Osteoblast (primary cell): Measurements from ENCODE around the gene CCDC192. TPM values are rescaled to one million over a fixed set of nuclear protein-coding genes. Genes with fewer than 3 reads are reported as not detected.

ENCODE experiments used
- DNase-seq: peaks from one replicate; pipeline ENCODE4 v3.0.0; 2011; ENCODE audit warnings: low spot score, mixed read lengths; ENCODE audit not compliant: insufficient read length; ENCODE audit errors: missing footprints
- H2AFZ ChIP-seq: 2 replicates; pipeline ENCODE4 v1.6.0; 2011; ENCODE audit warnings: mild to moderate bottlenecking, low read length
- H3K27ac ChIP-seq: 2 replicates; pipeline ENCODE4 v1.5.1; 2011; ENCODE audit warnings: mild to moderate bottlenecking, low read depth, low read length, moderate library complexity
- H3K27me3 ChIP-seq: 2 replicates; pipeline ENCODE4 v1.6.0; 2012; ENCODE audit warnings: mild to moderate bottlenecking, control low read depth, inconsistent platforms, low read length, moderate library complexity; ENCODE audit not compliant: insufficient read depth
- H3K36me3 ChIP-seq: 2 replicates; pipeline ENCODE4 v1.5.1; 2011; ENCODE audit warnings: mild to moderate bottlenecking, low read length, control low read depth, moderate library complexity; ENCODE audit not compliant: insufficient read depth
- H3K4me1 ChIP-seq: 2 replicates; pipeline ENCODE4 v1.5.1; 2011; ENCODE audit warnings: mild to moderate bottlenecking, low read length, control low read depth, moderate library complexity; ENCODE audit not compliant: insufficient read depth
- H3K4me2 ChIP-seq: 2 replicates; pipeline ENCODE4 v1.6.0; 2011; ENCODE audit warnings: mild to moderate bottlenecking, low read length; ENCODE audit not compliant: insufficient read depth
- H3K4me3 ChIP-seq: fragments of 200-600 bp; sonication (generic); 3 replicates; pipeline ENCODE4 v1.5.1; 2012; ENCODE audit warnings: mild to moderate bottlenecking, low read length, inconsistent platforms; ENCODE audit not compliant: insufficient read depth
- H3K79me2 ChIP-seq: 2 replicates; pipeline ENCODE4 v1.6.0; 2012; ENCODE audit warnings: mild to moderate bottlenecking, low read length, control low read depth, inconsistent platforms; ENCODE audit not compliant: insufficient read depth
- H3K9me3 ChIP-seq: 2 replicates; pipeline ENCODE4 v1.5.1; 2011; ENCODE audit warnings: low read depth, low read length, control low read depth
- H4K20me1 ChIP-seq: 2 replicates; pipeline ENCODE4 v1.6.0; 2012; ENCODE audit warnings: mild to moderate bottlenecking, low read length, control low read depth; ENCODE audit not compliant: insufficient read depth
- total RNA-seq: library from RNA; depleted of rRNA; stranded (reverse); fragments of >200 nt; gene quantifications from 2 replicates; pipeline ENCODE4 v1.2.3, GENCODE V29; 2012
- TF ChIP-seq, protein P1 (sequence below): IDR thresholded peaks from 2 replicates; pipeline ENCODE4 v1.5.1; 2011; ENCODE audit warnings: mild to moderate bottlenecking, low read depth, low read length, moderate library complexity; ENCODE audit errors: extremely low read depth

Gene CCDC192
- total RNA-seq, 1 donor = not detected

DNA sequence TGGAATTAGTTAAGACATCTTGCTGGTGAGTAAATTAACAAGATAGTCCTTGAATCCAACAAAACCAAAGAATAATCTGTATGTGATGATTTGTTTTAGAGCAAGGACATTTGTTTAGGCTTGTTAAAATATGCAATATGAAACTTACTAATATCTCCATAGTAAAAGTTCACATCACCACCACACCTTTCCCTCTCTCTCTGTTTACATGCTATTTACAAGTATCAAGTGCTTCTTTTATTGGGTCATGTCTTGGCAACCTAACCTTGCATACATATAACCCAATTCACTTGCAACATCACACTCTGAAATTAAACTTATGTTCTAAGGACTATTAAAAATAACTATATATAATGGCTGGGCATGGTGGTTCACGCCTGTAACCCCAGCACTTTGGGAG, 161.3 kb downstream of the CCDC192 start:
- no peak overlapping the region for H2AFZ ChIP-seq
- no peaks in the 10 kb centered on the region for H3K36me3 ChIP-seq
- TF ChIP-seq, protein P1, sequence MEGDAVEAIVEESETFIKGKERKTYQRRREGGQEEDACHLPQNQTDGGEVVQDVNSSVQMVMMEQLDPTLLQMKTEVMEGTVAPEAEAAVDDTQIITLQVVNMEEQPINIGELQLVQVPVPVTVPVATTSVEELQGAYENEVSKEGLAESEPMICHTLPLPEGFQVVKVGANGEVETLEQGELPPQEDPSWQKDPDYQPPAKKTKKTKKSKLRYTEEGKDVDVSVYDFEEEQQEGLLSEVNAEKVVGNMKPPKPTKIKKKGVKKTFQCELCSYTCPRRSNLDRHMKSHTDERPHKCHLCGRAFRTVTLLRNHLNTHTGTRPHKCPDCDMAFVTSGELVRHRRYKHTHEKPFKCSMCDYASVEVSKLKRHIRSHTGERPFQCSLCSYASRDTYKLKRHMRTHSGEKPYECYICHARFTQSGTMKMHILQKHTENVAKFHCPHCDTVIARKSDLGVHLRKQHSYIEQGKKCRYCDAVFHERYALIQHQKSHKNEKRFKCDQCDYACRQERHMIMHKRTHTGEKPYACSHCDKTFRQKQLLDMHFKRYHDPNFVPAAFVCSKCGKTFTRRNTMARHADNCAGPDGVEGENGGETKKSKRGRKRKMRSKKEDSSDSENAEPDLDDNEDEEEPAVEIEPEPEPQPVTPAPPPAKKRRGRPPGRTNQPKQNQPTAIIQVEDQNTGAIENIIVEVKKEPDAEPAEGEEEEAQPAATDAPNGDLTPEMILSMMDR = no peak
- H3K27ac ChIP-seq = no peak overlapping the region
- peaks cover 7% of the 10 kb centered on the region for H3K27me3 ChIP-seq
- H4K20me1 ChIP-seq = no peaks in the 10 kb centered on the region
- H3K9me3 ChIP-seq = no peaks in the 10 kb centered on the region
- no peak overlapping the region for H3K4me3 ChIP-seq
- no peak overlapping the region for H3K4me2 ChIP-seq
- no peaks in the 10 kb centered on the region for H3K4me1 ChIP-seq
- DNase-seq = no peak
- no peaks in the 10 kb centered on the region for H3K79me2 ChIP-seq

DNA sequence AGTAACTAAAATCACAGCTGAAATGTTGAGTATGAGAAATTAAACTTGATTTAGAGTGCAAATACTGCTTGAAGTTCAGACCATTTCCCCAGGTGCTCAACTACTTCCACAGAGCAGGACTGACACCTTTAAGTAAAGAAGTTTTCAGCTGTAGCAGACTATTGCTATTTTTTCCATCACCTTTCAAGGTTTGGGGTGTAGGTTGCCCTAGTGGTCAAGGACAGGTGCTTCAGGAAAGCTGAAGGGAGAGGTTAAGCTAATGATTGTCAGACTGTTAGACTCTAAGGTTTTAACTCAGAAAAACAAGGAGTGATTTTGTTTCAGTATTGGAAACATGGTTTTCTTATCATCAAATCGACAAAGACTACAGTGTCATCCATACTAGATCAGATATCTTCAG, 162.1 kb downstream of the CCDC192 start:
- Histone ChIP-seq H3K4me1 (no peaks in the 10 kb centered on the region), H3K4me2 (no peak overlapping the region), H3K9me3 (no peaks in the 10 kb centered on the region), H3K36me3 (no peaks in the 10 kb centered on the region), H3K4me3 (no peak overlapping the region), H3K79me2 (no peaks in the 10 kb centered on the region), H2AFZ (no peak overlapping the region), H3K27ac (no peak overlapping the region), H4K20me1 (no peaks in the 10 kb centered on the region), H3K27me3 (peaks cover 7% of the 10 kb centered on the region)
- DNase-seq = no peak
- TF ChIP-seq, protein P1 = no peak

DNA sequence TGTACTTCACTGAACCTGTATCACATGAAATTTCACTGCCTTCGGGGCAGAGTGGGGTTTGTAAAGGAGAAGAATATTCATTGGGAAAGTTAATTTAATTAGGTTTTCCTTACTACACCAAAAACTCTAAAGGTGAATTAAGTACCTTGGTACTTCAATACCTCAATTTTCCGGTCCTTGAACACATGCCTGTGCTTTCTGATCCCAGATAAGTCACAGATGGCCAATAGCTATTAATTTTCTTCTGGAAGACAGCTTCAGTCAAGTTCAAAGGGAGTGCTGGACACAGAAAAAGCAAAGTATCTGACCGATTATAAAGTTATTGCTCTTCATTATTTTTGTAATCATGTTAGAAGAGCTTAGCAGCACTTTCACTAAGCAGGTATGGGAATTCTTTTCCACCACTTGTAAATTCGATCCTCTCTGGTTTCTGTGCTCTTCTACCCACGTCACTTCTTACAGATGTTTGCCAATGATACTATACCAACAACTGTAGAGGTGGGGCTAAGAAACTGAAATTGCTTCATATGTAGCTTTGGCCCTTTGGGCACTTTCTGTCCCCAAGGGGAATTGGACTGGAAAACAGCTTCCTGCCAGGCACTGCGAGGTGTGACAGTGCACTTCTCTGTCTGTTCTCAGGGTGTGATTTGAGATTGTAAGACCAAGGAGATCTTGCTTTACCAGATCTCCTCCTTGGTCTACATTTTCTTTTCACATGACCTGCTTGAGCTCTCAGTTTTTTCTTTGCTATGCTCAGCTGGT, 164.0 kb downstream of the CCDC192 start:
- no peaks in the 10 kb centered on the region for H3K9me3 ChIP-seq
- no peak for DNase-seq

DNA sequence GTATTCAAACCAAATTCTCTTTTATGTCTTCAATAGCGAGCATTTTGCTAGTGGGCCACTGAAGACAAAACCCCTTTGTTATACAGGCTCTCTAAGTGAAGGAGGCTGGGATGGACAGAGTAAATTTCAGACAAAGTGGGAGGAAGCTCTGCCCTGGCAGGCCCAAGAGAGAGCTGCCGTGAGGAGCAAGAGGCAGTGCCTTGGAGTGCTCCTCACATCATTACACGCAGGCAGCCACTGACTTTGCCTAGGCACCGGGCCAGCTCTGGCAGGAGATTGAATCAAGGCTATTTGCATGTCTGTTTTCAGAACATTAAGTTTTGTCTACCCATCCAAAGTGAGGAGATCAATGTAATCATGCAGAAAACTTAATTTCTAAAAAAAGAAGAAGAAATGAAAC, 167.7 kb downstream of the CCDC192 start:
- H3K4me1 ChIP-seq = peaks cover 12% of the 10 kb centered on the region
- H3K36me3 ChIP-seq = no peaks in the 10 kb centered on the region
- no peak overlapping the region for H2AFZ ChIP-seq
- no peaks in the 10 kb centered on the region for H3K9me3 ChIP-seq
- TF ChIP-seq, protein P1 = no peak
- H3K27ac ChIP-seq = no peak overlapping the region
- H3K27me3 ChIP-seq = peaks cover 7% of the 10 kb centered on the region
- H3K4me3 ChIP-seq = no peak overlapping the region
- H3K4me2 ChIP-seq = no peak overlapping the region
- no peaks in the 10 kb centered on the region for H4K20me1 ChIP-seq
- DNase-seq = no peak
- no peaks in the 10 kb centered on the region for H3K79me2 ChIP-seq

More for the DNA sequence above, 164.0 kb downstream of the CCDC192 start:
- Histone ChIP-seq H3K4me2 (no peak overlapping the region), H3K4me3 (no peak overlapping the region), H3K79me2 (no peaks in the 10 kb centered on the region), H2AFZ (no peak overlapping the region), H4K20me1 (no peaks in the 10 kb centered on the region), H3K36me3 (no peaks in the 10 kb centered on the region), H3K27ac (no peak overlapping the region), H3K4me1 (peaks cover 7% of the 10 kb centered on the region), H3K27me3 (peaks cover 7% of the 10 kb centered on the region)
- TF ChIP-seq, protein P1 = no peak
